ENCODE measurements around the gene ARID4B. TPM values are rescaled to one million over a fixed set of nuclear protein-coding genes. Genes with fewer than 3 reads are reported as not detected.

The ARID4B gene
- total RNA-seq, 3 donors from 2014 or later: 26.9 to 41.5 (median 36.4) TPM

- H3K4me3 Mint-ChIP-seq: peak overlapping the region; percentile 93
Measured at GRCh38 chr1:235127732-235128455, 200.1 kb downstream of the ARID4B start.

GRCh38 chr1:235127203-235127602 lies 200.8 kb downstream of the ARID4B start:
- Mint-ChIP-seq H3K4me3 (peak overlapping the region; percentile 93), H3K4me1 (ENCODE audit: low read depth) (peaks cover 42% of the 10 kb centered on the region), H3K36me3 (ENCODE audit: insufficient read depth) (peaks cover 27% of the 10 kb centered on the region), H3K27me3 (ENCODE audit: low read depth) (no peaks in the 10 kb centered on the region), H3K9me3 (no peaks in the 10 kb centered on the region)
- DNase-seq (no peak), ATAC-seq (no peak)

More at GRCh38 chr1:235127732-235128455, 200.1 kb downstream of the ARID4B start:
- Mint-ChIP-seq H3K27me3 (ENCODE audit: low read depth) (no peaks in the 10 kb centered on the region), H3K36me3 (ENCODE audit: insufficient read depth) (peaks cover 23% of the 10 kb centered on the region), H3K9me3 (no peaks in the 10 kb centered on the region), H3K4me1 (ENCODE audit: low read depth) (peaks cover 37% of the 10 kb centered on the region)
- ATAC-seq (no peak), DNase-seq (no peak)

GRCh38 chr1:235124665-235125064 lies 203.3 kb downstream of the ARID4B start:
- no peak for ATAC-seq
- Mint-ChIP-seq H3K4me1 (ENCODE audit: low read depth) (peaks cover 45% of the 10 kb centered on the region), H3K27me3 (ENCODE audit: low read depth) (no peaks in the 10 kb centered on the region), H3K36me3 (ENCODE audit: insufficient read depth) (peaks cover 36% of the 10 kb centered on the region), H3K4me3 (peak overlapping the region; percentile 64), H3K9me3 (no peaks in the 10 kb centered on the region)
- DNase-seq: no peak

GRCh38 chr1:235124111-235124510 lies 203.9 kb downstream of the ARID4B start:
- H3K36me3 Mint-ChIP-seq (ENCODE audit: insufficient read depth): peaks cover 42% of the 10 kb centered on the region
- ATAC-seq: no peak
- peaks cover 44% of the 10 kb centered on the region for H3K4me1 Mint-ChIP-seq (ENCODE audit: low read depth)
- DNase-seq: no peak
- H3K27me3 Mint-ChIP-seq (ENCODE audit: low read depth): no peaks in the 10 kb centered on the region
- peak overlapping the region; percentile 60 for H3K4me3 Mint-ChIP-seq
- H3K9me3 Mint-ChIP-seq: no peaks in the 10 kb centered on the region

- Mint-ChIP-seq H3K4me1 (ENCODE audit: low read depth) (peaks cover 41% of the 10 kb centered on the region), H3K27me3 (ENCODE audit: low read depth) (no peaks in the 10 kb centered on the region), H3K4me3 (no peak overlapping the region), H3K36me3 (ENCODE audit: insufficient read depth) (peaks cover 51% of the 10 kb centered on the region), H3K9me3 (no peaks in the 10 kb centered on the region)
- DNase-seq (no peak), ATAC-seq (no peak)
Measured at GRCh38 chr1:235122348-235122747, 205.6 kb downstream of the ARID4B start.

Other genes starting within 250 kb of the ARID4B start
- 100 to 1,000 TPM; 154 to 173 (median 172) TPM for gene TOMM20, start 199.3 kb downstream of the ARID4B start, total RNA-seq
- 100 to 1,000 TPM; 149 to 159 (median 159) TPM for gene RBM34, start 166.9 kb downstream of the ARID4B start, total RNA-seq
- 10 to 100 TPM; 20.9 to 21.9 (median 21.5) TPM for gene GGPS1, start 391 bp upstream of the ARID4B start, total RNA-seq
- gene TBCE, start 39.2 kb upstream of the ARID4B start, total RNA-seq: 10 to 100 TPM; 20.4 to 24.7 (median 23.9) TPM
- 10 to 100 TPM in 2 of 3 donors, 1 to 10 TPM in 1; 9.3 to 11.9 (median 10.2) TPM for gene B3GALNT2, start 176.3 kb upstream of the ARID4B start, total RNA-seq

Measured in activated T-cell treated with anti-CD3 and anti-CD28 coated beads, Interleukin-2, amount 50 U/mL, for 4 hours (primary cell).